Testis (tissue), 2 donors: ENCODE data around the gene ASB5.

Source experiments
- POLR2A ChIP-seq: fragments of 450-650 bp; IDR thresholded peaks from one replicate; pipeline ENCODE4 v1.6.1; 2017; ENCODE audit warnings: antibody characterized with exemption, mild to moderate bottlenecking, moderate library complexity
- TF ChIP-seq, protein P1 (sequence below), 3 experiments: fragments of 450-650 bp in 2 of 3; fragments of 200-600 bp in 1 of 3; sonication (generic) in 1 of 3; IDR thresholded peaks; one replicate each; pipeline ENCODE4 v1.5.1; 2016 to 2019; ENCODE audit warnings: antibody characterized with exemption in 3 of 3, mild to moderate bottlenecking in 2 of 3, moderate library complexity in 1 of 3

DNA sequence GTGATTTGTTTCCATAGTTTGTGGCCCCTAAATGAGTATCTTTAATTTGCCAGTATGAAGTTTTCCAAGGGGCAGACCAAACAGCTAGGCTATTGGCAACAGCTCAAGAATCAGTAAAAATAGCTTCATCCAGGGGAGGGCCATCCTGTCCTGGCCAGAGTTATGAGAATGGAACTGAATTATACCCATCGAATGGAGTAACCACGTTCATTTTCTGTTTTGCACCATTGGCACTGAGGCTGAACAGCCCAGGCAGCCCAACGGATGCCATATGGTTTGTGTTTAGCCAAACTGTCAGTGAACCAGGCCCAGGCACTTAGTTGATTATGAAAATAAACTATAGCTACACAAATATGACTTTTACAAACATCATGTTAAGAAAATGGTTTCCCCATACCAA lies 17.7 kb upstream of the ASB5 start:
- TF ChIP-seq, protein P1, sequence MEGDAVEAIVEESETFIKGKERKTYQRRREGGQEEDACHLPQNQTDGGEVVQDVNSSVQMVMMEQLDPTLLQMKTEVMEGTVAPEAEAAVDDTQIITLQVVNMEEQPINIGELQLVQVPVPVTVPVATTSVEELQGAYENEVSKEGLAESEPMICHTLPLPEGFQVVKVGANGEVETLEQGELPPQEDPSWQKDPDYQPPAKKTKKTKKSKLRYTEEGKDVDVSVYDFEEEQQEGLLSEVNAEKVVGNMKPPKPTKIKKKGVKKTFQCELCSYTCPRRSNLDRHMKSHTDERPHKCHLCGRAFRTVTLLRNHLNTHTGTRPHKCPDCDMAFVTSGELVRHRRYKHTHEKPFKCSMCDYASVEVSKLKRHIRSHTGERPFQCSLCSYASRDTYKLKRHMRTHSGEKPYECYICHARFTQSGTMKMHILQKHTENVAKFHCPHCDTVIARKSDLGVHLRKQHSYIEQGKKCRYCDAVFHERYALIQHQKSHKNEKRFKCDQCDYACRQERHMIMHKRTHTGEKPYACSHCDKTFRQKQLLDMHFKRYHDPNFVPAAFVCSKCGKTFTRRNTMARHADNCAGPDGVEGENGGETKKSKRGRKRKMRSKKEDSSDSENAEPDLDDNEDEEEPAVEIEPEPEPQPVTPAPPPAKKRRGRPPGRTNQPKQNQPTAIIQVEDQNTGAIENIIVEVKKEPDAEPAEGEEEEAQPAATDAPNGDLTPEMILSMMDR (IDR thresholded peaks at IDR 0.05) = no peak
- TF ChIP-seq POLR2A = no peak
